ENCODE data around the gene VPS16.
A peak's percentile ranks its signal among the peaks of the same experiment; 100 is the strongest.

Gene VPS16

DNA sequence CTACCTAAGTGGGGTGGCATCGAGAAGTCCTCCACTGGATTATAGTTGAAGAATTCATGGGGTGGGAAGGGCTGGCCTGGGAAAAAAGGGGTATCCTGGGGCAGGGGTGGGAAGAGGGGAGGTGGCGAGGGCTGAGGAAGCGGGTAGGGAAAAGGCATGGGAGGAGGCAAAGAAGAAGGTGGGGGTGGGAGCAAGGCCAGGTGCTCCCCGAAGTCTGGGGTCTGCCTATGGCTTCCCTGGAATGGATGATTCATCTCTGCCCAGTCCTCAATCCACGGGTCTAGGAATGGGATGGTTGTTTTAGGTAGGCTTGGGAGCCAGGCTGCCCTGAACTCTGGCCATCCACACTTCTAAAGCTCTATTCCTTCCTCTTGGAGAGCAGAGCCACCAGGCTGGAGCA, 4.5 kb upstream of the VPS16 start:
- no peak for DNase-seq

DNA sequence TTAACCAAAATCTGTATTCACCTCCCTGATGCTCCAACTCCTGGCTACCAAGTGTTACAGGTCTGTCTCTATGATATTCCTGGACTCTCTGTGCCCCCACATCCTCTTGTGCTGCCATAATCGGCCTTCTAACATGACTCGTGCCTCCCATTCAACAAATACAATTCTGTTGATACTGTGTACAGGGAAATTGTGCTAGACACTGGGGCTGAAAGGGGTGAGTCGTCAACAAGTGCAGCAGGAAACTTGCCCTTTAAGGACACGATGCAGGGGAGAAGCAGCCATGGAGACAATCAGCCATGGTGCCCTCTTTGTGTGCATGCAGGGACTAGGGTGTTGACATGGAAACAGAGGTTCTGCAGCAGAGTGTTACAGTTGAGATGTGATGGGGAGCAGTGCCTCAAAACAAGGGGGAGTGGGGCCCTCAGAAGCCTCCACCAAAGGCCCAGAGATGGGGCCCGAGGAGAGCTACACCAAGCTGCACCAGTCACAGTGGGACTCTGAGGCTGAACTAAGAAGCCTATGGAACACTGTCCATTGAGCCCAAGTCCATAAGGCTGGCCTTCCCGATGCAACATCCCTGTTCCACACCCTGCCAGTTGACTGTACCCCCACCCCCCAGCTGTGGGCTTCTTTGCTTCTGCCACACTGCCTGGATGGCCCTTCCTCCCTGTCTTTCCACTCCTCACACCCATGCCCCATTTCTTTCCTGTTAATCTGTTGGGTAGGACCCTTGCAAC, 3.2 kb upstream of the VPS16 start:
- DNase-seq, result no peak

DNA sequence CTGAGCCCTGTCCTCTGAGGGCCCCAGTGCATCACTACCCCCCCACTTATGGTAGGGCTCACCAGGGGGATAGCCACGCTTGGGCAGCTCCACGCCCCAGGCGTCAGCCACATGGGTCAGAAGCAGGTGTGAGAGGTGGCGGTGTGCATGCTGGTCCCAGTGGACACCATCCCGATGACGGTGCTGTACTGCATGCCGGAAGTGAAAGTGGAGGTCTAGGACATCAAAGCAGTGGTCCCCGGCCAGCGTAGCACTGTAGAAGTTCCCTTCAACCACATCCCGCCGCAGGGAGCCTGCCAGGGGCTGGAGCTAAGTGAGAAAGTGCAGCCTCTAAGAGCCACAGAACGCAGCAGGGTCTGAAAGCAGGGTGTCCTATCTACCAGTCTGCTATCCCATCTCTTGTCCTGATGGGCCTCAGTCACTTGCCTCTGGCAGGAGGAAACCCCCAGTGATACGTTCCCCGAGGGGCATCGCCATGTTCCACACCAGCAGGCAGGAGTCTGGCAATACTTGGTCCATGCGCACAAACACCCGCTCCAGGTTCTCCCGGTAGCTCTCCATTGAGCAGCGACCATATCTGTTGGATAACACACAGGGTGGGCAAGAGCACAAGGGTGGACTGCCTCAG, 2.3 kb upstream of the VPS16 start:
- no peak for DNase-seq

DNA sequence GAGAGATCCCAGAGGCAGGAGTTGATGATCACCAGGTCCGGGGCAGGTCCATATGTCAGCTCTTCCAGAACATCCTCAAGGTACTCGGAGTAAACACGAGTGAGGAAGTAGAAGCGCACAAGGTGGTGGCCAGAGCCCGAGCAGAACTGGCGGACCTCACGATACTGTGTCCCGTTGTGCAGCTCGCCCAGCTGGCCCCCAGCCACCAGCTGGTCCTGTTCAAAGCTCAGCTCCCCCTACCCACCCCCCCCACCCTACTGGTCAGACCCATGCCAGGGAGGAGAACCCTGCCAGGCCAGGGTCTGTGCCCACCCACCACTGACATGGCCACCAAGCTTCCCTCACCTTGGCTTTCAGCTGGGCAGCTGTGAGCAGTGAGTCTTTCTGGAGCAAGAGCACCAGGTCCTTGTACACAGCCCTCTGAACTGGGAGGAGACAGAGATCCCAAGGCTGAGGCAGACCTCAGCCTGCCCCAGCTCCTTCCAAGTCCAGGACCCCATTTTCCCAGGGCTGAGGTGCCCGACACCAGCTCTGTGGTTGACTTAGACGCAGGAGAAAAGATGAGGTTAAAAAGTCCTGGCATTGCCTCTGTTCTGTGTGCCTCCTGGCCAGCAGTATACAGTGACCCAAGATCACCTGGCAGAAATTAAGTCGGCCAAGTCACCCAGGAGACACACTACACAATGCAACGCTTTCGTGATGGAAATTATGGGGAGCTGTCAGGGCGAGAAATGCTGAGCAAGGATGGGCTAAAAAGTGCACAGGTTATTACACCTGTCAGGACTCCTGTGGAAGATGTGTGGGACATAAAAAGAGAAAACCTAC, 1.5 kb upstream of the VPS16 start:
- DNase-seq, result no peak

DNA sequence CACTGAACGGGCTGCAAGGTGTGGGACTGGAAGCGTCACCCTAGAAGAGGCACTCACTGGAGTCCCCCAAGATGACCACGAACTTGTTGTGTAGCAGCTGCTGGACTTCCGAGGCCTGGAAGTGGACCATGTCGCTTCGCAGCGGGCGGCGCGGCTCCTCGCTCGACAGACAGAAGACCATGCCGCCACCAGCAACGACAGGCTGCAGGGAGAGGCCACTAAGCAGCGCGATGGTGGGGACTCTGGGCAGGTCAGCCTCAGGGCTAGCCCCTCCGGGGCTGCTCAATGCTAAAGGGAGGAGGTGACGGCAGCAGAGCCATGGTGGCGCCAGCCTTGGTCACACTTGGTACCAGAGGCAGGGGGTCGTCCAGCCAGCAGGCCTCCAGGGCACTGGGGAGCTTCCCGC, 810 bp upstream of the VPS16 start:
- DNase-seq, result no peak

DNA sequence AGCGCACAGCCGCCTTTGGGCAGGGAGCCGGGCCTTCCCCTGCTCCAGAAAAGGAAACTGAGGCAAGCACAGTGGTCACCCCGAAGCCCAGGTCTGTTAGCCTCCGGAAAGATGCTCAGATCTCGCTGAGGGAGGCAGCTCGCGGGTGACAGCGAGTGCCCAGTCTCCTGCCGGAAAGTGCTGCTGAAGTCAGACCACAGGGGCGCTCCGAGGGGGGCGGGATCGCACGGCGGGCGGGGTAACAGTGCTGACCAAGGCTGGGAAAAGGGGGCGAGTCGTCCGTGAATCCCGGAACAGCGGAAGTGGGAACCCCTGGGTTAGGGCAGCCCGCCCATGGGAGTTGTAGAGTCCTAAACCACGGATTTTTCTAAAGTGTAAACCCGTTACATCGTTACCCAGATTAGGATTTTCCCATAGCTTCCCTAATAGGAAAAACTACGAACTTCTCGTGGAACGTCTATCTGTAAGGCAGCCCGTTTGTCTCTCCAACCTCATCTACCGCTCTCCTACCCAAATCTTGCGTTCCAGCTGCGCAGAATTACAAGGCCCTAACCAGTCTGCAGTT, 504 bp downstream of the VPS16 start:
- DNase-seq, result peak; percentile 68

DNA sequence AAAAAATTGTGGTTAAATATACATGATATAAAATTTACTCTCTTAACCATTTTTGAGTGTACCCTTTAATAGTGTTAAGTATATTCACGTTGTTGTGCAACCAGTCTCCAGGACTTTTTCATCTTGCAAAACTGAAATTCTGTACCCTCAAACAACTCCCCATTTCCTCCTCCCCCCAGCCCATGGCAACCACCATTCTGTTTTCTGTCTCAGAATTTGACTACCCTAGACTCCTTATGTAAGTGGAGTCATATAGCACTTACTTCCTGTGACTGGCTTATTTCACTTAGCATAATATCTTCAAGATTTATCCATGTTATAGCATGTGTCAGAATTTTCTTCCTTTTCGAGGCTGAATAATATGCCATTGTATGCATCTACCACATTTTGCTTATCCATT, 5.1 kb downstream of the VPS16 start:
- no peak for DNase-seq

DNA sequence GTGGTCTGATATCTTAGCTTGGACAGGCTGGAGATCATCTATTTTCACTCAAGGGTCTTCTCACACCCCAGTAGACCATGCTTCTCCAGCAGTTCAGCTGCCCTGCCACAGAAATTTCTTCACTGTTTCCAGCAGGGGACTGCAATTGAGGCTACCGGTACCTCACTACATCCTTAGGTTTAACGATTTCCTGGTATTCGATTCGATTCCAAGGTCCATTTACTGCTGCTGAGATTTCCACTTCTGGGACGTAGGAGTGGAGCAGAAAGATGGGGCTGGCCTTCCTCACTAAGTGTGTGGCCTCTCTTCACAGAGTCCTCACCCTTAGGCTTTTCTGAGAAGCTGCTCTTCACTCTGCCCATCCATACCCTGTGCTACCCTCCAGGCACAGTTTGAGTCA, 6.2 kb downstream of the VPS16 start:
- no peak for DNase-seq

DNA sequence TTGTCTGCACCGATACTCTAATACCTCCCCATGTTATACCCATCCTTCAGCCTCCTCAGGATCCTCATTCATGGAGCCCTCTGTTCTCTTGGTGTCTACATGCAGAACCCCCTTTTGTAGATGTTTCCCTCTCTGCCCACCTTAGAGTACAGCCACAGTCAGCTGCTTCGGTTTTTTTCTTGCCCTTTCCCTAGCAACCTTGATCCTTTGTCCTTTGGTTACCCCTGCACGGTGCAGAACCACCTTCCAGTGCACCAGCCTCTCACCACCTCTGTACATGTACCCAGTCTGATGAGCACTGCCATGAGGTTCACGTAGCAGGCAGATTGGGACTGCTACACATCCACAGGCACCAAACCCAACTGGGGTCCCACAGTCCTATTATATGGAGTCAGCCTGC, 7.3 kb downstream of the VPS16 start:
- DNase-seq, result no peak

DNA sequence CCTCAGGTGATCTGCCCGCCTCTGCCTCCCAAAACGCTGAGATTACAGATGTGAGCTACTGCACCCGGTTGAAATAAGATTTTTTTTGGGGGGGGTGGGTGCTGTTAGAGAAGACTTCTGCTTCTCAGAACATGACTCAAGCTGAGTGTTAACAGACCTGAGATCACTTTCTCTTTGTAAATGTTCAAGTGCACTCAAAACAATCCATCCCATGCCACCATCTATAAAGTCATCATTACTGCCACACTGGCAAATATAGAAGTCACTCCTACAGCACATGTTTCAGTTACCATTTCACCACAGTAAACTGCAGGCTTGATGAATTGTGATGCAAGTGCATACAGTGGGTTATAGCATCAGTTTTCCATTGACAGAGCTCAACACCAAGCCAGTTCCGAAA, 9.0 kb downstream of the VPS16 start:
- DNase-seq, result no peak

DNA sequence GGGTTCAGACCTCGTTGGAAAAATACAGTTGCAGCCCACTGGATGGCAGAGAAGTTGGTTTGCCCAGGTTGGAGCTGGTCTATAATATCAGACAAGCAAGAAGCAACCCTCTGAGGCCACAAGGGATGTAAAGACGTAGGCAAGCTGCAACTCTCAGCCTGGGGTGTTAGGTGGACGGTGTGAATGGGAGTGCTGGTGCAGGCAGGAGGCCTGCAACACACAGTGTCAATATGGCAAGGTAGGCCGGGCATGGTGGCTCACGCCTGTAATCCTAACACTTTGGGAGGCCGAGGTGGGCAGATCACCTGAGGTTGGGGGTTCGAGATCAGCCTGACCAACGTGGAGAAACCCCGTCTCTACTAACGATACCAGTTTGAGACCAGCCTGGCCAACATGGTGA, 10.5 kb downstream of the VPS16 start:
- no peak for DNase-seq

DNA sequence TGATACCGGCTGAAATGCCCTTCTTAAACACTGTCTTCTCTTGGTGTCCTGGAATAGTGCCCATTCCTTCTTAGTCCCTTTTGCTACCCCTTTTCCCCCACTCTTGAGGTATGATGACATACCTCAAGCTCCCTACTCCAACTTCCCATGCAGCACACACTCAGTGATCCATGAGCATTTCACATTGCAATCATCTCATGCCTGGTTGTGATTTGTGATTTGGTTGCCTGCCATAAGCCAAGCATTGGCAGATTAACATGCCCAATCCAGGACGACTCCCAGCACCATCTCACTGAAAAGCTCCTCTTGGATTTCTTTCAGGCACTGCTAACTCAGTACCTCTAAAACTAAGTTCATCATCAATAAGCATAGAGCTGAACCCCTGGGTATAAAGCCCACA, 18.0 kb downstream of the VPS16 start:
- no peak for DNase-seq

DNA sequence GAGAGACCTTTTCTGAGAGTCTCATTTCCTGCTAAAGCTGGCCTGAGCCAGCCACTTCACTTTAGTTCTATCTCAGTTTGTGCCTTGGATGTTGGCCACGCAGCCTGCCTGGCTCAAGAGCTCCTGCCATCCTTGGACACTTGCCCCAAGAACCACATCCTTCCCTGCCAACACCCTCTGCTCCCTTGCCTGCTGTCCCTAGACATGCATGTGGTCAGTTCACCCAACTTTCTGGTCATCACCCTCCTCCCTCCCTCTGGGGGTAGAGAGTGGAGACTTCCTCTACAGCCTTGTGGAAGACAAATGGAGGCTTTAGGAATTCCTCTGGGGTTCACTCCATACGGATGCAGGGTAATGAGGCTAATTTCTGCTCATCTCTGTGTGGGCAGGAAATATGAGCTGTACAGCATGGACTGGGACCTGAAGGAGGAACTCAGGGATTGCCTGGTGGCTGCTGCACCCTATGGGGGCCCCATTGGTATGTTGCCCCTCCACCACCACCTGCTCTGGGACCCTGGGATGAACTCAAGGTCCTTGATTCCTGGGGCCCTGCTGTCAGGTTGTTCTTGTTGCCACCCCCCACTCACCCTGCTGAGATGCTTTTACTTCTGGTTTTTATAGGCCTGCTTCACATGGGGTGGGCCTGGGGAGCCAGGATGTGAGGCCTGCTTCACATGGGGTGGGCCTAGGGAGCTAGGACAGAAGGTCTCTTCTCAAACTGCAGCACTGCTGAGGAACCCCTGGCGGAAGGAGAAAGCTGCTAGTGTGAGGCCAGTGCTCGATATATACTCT, 19.0 kb downstream of the VPS16 start:
- no peak for DNase-seq

DNA sequence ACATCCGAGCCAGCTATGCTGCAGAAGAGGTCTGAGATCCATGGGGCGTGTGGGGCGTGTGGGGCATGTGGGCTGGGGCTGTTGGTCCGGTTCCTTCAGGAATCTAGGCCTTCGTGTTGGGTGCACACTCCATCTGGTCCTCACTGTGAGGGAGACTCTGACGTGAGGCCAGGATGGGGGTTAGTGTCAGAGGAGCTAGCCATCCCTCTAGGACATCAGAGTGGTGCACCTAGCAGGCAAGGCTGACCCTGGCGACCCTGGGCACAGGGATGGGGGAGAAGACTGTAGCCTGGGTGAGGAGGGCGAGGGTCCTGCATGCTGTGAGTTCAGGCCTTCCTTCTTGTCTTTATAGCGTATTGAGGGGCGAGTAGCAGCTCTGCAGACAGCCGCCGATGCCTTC, 24.1 kb downstream of the VPS16 start:
- no peak for DNase-seq

DNA sequence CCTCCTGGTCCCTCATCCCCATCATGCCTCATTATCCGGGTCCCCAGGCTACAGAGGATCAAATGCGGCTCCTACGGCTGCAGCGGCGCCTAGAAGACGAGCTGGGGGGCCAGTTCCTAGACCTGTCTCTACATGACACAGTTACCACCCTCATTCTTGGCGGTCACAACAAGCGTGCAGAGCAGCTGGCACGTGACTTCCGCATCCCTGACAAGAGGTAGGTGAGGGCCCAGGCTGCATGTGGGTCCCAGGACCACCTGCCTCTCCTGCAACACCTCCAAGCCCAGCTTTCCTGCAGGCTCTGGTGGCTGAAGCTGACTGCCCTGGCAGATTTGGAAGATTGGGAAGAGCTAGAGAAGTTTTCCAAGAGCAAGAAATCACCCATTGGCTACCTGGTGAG, 24.6 kb downstream of the VPS16 start:
- no peak for DNase-seq

DNA sequence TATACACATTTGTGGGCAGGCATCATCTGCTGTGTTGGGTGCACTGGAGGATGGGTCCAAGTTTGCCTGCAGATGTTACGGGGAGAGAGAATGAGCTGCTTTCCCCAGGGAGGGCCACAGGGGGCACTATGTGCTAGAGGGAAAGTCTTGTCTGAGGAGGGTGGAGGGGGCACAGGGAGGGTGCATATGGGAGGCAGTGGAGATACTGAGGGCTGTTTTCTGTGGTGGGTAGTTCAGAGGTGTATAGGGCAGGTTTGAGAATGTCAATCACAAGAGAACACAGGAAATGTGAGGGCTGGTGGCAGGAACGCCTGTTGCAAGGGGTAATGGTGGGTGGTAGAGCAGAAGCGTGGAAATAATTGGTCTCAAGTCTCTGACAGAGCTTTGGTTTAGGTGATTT, 25.1 kb downstream of the VPS16 start:
- no peak for DNase-seq

DNA sequence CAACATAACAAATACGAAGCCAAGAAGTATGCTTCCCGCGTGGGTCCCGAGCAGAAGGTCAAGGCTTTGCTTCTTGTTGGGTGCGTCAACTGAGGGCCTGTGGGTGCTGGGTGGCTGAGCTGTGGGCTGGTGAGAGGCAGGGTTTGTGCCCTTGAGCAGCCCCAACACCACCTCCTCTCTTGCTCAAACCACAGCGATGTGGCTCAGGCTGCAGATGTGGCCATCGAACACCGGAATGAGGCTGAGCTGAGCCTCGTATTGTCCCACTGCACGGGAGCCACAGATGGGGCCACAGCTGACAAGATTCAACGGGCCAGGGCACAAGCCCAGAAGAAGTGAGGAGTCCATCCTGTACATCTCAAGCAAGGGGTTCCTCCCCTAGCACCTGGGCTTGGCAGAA, 25.7 kb downstream of the VPS16 start:
- no peak for DNase-seq

DNA sequence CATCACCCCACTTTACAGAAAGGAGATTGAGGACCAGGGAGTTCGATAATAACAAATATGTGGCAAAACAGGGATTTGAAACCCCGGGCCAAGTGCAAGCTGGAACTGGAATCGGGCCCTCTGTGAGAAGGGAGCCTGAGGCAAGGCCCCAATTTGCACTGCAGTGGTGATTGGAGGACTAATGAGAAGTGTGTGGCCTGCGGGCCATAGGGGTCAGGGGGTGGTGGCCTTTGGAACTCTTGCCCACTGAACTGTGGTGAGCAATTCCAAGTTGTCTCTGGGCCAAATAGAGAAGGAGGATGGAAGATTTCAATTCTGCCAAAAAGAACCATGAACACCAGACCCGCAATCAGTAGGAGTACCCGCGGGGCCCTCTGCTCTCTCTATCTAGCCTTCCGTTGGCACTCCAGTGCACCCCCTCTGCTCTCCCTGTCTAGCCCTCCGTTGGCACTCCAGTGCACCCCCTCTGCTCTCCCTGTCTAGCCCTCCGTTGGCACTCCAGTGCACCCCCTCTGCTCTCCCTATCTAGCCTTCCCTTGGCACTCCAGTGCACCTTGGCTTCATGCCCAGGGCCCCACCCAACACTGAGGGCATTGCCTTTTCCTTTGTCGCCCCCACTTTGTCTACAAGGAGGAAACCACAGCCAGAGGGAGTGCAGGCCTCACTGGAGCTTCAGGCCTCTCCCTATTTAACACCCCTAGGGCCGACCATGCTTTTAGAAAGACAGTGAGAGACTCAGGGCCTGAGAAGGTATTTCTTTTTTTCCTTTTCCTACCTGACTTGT, 26.7 kb downstream of the VPS16 start:
- DNase-seq, result no peak

DNA sequence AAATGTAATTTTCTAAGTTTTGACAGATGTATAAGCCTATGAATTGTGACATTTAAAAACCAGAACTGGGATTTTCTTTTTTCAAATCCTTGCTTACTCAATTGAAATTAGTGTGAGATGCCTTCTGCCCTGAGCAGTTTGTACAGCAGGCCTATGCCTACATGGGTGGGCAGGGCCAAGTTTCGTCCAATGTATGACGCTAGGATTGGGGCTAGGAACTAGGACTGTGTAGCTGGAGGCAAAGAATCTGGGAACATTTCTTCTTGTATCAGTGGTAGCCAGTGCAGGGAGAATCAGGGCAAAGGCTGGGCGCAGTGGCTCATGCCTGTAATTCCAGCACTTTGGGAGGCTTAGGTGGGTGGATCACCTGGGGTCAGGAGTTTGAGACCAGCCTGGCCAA, 28.8 kb downstream of the VPS16 start:
- no peak for DNase-seq

DNA sequence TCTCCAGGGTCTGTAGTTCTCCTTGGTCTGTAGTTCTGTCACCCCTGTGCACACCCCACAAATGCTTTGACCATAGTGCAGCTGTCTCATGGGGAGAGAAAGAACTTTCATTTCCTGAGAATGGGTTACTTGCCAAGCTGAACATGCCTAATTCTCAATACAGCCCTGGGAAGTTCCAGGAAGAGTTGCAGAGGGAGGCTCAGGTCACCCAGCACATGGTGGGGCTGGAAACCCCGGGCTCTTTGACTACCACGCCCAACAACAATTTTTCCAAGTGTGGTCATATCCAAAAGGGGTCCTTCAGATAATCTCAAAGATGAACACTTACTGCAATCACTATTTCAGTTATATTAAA, 30.5 kb downstream of the VPS16 start:
- no peak for DNase-seq

DNA sequence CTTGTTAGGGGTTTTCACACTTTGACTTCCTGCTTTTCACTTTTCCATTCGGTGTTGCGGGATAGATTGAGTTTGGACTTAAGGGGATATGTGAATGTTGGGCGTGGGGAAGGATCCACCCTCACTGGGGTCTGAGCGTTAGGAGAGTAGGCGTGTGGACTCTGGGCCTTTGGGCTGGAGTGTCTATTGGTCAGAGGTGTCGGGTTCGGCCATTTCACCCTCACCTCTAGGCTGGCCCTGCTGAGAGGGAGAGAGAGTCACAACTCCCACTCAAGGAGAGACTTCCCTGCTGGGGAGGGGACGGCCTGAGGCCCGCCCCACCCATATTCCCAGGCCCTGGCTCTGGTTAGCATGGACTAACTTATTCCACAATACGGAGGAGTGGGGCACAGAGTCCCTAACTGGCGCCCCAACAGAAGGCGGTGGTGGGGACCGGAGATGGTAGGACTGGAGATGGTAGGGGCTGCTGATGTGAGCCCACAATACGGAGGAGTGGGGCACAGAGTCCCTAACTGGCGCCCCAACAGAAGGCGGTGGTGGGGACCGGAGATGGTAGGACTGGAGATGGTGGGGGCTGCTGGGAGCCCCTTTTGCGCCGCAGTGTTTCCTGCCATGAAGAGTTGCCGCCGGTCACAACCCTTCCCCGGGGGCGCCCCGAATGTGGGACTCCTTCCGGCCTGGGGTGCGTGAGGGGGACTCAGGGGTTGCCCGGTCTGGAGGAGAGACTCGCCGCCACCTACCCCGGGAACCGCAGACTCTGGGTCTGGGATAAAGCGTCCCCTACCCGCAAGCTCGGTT, 31.3 kb downstream of the VPS16 start:
- no peak for DNase-seq

Measured in HCEC 1CT (cell line).